ENCODE data around the gene FOXP1.
A peak's percentile ranks its signal among the peaks of the same experiment; 100 is the strongest.

FOXP1 gene

DNA sequence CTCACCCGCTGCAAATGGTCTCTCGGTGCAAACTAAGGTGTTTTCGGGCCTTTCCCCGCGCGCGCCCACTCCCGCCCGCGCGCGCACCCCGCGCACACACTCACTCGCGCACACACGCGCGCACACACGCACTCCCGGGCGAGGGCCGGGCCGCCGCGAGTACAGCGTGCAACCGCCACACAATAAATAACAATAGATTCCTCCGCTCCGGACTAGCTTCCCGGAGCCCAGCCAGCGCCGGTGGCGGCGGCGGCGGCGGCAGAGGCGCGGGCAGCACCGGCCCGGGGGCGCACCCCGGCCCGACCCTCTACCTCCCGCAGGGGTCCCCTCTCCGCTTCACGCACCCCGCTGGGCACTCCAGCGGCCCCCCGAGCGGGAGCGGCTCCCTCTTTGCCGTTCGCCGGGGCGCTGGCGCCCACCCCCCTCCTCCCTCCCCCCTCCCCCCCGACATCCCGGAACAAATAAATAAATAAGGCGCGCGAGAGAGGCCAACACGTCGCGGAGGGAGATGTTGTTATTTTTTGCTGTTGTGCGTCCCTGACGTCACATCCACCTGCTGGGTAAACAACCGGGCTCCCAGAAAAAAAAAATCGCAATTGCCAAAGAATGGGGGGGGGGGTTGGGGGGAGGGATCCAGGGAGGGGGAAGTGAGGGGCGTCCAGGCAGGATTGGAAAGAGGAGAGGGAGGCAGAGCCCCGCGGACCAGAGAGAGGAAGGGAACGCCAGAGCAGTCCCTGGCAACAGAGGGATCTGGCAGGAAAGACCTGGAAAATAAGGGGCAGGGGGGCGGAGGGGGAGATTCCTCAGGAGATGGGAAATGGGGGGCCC, at the start of gene FOXP1:
Gene FOXP1, minus strand, starts transcription at position 163 of the 828 bp plus-strand sequence. CDS start 385,347 bp downstream, outside the sequence.
- peak; percentile 91 for DNase-seq

DNA sequence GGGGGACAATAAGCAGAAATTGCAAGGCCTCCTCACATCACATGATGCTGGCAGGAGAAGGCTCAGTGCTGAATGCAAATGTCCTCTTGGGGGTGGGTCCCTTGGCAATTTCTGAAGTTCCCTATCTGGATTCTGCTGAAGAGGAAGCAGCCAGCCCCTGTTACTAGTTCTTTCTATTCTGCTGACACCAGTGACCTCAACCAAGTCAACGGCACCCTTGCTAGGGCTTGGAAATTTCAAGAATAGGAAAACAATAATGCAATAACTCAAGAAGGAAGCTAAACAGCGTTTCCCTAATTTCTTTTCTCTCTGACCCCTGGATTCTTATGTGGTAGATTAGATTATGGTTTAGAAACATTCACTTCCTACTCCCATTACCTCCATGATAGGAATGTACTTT, 46.2 kb upstream of the FOXP1 start:
- peak; percentile 6 for DNase-seq

DNA sequence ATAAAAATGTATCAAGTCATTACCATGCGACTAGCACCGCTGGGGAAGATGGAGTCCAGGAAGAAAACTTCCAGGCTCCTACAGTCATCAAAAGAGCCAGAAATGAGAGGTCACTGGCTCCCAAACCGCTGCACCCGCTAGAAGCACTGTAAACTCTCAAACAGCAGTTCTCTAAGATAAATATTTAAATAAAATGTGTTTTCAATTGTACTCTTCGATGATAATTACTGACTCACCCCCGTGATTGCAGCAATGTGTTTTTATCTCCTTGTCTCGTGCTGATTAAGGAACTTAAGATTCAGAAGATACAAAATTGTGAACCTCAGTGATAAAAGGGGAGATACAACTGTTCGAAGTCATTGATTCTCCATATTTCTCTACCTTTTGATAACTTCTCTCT, 45.8 kb upstream of the FOXP1 start:
- DNase-seq, result peak; percentile 3

DNA sequence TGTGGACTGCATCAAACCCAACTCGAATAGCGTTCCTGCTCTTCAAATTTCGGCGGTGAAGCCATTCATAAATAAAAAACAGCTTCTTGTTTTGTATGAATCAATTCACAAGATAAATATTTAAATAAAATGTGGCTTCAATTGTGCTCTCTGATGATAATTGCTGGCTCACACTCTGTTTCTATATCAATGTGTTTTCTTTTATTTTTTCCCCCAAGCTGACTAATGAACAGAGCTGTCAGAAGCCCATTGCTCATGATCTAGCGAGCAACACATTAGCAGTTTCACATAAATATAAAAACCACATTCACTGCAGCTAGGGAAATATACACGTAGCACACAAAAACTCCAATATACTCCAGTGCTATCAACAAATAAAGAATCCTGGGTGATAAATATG, 45.0 kb upstream of the FOXP1 start:
- DNase-seq, result peak; percentile 5

DNA sequence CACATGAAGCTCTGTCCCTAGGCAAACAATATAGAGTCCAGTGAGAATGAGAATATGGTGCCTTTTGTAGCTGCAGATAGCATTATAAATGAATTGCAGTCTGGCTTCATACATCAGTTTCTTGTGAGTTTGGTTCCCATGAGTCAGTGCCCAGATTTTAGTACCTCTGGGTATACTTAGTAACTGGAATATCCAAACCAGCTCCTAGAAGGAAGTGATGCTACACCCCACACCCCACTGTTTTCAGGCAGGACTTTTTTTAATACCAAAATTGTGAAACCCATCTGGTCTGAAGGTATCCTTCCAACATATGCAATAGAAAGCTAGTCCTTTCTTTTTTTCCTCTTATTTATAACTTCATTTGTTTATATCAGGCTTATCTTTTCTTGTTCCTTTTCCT, 42.1 kb upstream of the FOXP1 start:
- DNase-seq, result no peak

DNA sequence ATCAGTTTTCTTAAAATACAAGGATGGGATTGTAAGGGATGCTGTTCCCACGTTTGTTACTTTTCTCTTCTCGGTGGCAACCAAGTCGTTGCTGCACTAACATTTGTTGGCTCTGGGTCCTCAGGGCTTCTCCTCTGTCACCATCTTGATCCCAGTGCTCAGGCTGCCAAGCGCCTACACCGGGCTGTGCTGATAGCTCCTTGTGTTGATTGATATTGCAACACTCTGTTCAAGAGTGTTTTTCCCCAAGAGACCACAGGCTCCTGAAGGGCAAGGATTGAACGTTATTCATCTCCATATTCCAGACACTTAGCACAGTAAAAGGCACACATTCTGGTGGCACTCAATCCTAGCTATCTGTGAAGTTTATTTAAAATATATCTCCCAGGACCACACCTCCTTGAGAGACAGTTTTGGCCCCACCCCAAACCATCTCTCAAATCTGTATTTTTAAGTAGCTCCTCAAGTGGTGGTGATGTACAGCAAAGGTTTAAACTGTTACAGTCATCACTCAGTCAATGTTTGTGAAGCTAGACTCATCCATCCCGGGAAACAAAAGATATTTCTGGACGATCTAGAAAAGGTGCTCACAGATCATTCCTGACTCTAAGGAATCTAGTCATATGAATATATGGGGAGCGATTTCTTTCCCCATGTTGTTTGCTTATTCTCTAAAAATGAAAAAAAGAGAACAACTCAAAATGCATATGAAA, 38.5 kb upstream of the FOXP1 start:
- peak; percentile 33 for DNase-seq

DNA sequence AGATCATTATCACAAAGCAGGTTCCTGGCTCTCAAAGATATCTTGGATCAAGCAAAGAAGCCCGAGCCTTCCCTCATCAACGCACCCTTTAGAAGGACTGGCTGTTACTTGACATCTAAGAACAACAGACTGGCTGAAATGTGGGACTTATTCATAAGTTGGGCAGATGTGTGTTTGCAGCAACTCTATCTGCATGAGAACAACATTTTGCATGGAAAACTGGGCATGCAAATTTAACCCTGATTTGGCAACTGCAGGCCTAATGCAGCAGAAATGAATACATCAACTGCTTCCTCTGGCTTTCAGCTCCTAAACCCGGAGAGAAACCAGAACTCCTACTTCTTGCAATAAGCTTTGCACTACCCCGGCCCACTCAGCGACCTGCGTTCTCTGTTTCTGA, 35.0 kb upstream of the FOXP1 start:
- DNase-seq, result no peak

DNA sequence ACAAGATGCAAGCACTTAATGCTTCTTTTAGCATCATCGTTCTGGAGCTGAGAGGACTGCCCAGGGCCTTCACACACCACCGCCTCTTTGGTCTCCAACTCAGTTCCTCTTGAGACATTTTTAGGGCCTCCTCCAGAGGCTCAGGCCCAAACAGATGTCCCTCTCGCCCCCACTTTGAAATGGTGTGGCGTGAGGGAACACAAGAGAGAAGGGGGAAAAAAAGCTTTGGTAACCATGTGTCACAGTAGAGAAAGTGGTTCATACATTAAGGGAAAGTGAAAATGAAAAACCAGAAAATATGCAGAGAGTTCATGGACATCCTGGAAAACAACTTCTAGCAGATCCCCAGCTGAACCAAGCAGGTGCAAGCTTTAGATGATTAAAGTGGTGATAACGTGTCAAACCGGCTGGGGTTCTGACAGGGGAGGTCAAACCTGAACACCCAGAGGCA, 33.1 kb upstream of the FOXP1 start:
- no peak for DNase-seq

DNA sequence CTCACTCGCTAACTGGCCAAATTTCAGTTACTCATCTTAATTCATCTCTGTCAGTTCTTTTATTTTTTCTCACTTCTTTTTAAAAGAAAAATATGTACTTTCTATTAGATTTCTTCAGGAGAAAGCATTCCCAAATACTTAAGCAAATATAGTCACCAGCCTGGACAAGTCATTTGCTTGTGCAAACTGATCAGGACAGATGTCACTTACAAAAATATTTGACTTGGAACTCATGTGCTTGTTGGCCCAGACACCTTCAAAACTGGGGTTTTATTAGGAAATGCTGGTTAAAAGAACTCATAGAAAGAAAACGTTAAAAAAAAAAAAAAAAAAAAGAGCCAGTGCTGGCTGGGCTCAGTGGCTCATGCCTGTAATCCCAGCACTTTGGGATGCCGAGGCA, 31.3 kb upstream of the FOXP1 start:
- DNase-seq, result peak; percentile 10

DNA sequence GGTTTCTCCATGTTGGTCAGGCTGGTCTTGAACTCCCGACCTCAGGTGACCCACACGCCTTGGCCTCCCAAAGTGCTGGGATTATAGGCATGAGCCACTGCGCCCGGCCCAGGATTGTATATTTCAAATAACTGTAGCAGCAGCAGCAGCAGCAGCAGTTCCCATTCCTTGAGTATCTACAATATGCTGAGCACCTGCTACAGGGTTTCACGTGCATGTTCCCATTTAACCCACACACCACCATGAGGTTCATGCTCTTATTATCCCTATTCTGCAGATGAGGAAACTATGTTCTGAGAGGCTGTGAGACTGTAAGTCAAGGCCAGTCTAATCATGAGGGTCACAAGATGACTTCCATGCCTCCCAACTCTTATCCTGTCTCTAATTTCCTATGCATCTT, 30.9 kb upstream of the FOXP1 start:
- peak; percentile 10 for DNase-seq

DNA sequence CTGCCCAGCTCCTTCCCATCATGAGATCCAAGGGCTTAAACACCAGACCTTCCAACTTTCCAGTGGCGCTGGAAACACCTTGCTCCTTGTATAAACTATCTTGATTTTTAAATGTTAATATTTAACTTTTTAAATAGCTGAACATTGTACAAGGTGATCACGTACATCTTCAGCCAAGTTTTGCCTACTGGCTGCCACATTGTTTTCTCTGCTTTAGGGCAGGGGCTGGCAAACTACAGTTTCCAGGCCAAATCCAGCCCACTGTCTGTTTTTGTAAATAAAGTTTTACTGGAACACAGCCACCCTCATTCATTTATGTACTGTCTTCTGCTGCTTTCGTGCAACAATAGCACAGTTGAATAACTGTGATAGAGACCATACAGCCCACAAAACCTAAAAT, 27.6 kb upstream of the FOXP1 start:
- no peak for DNase-seq

DNA sequence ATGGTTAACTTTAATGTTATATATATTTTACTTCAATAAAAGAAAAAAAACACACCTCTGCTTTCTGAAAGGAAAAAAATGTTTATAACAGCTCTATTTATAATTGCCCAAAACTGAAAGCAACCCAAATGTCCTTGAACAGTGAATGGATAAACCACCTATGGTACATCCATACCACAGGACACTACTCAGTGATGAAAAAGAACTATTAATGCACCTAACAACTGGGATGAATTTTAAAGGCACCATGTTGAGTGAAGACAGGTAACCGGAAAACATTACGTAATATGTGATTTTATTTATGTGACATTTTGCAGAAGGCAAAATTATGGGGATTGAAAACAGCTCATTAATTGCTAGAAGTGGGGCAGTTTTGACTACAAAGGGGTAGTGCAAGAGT, 23.8 kb upstream of the FOXP1 start:
- no peak for DNase-seq

DNA sequence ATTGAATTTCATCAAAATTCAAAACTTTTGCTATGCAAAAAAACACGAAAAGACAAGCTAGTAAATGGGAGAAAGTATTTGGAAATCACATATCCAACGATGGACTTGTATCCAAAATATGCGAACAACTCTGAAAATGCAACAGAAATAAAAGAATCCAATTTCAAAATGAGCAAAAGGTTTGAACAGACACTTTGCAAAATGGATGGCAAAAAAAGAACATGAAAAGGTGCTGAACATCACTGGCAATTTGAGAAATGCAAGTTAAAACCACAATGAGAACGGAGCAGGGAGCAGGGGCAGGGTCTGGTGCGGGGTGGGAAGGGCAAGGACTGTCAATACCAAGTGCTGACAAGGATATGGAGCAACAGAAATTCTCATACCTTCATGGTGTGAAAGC, 23.1 kb upstream of the FOXP1 start:
- DNase-seq, result no peak

DNA sequence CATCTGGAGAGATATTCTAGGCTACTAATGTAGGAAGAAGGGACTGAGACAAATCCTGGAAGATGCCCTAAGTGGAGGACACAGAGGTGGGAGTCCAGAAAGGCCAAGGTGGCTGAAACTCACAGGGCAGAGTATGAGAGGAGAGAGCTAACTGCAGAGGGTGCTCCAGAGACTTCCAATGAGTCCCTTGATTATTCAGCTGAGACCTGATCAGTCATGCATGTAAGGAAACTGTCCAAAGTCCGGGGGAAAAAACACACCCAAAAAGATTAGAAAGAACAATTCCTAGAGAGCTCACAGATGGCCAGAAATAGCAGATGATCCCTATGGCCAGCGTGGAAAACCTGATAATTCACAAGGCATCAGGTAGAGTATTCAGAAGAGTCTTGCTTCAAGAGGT, 18.7 kb upstream of the FOXP1 start:
- DNase-seq, result no peak

DNA sequence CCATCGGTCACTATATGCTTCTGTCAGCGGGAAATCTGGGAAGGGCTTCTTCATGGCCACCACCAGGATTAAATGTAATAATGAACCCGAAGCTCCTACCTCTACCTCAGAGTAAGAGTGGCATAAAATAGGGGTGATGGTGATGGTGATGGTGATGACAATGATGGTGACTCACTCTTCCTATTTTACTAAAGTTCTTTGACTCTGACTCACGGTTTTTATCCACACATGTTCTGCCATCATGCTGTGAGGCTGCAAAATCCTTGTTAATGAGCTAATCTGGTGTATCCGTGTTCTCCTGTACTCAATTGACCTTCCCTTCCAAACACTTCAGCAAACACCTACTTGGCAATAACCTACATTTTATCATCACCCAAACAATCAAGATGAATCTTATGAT, 18.3 kb upstream of the FOXP1 start:
- no peak for DNase-seq

DNA sequence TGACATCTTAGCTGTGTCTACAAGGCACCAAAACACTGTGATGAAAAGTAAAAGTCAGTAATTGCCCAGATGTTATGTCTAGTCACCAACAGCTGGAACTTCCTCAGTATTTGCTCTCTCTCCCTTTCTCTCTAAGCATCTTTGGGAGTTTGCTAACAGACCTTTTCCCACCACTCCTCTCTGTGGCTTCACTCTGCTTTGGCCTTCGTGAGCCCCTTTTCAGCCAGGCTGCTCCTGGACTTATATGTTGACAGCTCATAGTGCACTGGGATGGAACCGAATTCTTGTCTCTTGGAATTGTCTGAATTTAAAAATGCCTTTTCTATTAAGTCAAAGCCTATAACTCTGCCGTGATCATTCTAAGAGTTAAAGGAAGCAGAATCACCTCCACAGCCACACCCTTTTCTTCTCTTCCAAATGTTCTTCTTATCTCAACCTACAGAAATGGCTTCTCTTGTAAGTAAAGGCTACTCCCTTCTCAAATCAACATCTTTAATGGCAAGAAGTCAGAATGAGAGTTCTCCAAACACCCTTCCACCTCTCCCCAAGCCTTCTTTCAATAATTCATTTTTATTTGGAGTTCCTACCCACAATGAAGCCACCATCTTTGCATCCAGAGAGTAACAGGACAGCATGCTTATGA, 17.2 kb upstream of the FOXP1 start:
- DNase-seq, result no peak

DNA sequence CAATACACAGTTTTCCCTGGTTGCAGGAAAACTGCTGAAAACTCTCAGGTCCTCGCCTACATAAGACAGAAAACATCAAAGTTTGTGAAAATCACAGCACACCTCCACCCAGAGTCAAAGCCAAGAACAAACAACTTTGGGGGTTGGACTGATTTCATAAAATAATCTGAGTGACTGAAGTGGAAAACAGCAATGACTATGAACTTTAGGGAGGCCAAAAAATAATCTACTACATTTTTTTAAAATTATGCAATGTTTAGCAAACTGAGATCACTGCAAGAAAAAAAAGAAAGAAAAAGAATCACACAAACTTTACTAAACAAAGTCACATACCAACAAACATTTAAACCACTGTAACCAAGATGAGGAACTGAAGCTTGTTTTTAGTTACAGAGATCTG, 15.9 kb upstream of the FOXP1 start:
- DNase-seq, result no peak

DNA sequence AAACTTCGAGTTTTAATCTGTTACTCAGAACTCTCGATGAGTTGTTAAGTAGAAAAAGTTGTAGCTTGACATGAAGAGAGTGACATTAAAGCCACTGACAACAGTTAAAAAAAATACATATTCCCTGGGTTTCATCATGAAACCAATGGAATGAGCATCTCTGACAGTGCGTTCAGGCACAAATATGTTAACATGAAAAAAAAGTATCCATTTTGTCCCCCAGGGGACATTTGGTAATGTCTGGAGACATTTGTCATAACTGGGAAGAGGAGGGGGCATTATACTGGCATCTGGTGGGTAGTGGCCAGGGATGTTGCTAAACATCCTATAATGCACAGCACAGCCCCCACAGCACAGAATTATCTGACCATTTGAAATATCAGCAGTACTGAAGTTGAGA, 14.8 kb upstream of the FOXP1 start:
- no peak for DNase-seq

DNA sequence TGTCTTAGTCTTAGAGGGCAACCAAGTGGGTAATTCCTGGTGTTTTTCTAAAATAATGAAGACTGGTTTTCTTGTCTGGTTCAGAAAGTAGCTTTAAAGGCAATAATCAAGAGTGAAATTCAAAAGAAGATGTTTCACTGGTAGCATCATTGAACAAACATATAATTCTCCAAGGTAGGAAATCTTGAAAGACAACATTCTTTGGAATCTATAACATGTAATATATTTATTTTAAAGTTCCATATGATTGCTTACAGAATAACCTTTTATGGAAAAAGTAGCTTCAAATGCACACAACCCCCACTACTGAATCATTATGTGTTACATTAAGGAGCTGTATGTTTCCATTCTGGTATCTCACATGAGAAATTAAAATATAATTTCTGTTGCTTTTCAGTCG, 13.8 kb upstream of the FOXP1 start:
- DNase-seq, result no peak

DNA sequence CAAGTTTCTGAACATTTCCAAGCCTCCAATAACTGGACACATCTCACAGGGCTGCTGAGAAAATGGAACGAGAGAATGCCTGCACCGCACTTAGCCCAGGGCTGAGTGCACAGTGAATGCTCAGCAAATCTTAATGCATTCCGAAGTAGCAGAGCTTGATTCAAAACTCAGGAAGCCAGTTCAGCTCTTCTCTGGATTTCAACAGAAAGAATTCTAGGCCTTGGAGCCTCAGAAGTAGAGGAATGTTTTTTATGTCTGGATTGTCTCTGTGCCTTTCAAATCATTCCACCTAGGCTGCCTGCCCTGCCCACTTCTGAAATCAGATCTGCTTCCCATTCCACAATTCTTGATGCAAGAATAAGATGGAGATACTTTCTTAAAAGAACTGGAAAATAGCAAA, 9.6 kb upstream of the FOXP1 start:
- DNase-seq, result no peak

DNA sequence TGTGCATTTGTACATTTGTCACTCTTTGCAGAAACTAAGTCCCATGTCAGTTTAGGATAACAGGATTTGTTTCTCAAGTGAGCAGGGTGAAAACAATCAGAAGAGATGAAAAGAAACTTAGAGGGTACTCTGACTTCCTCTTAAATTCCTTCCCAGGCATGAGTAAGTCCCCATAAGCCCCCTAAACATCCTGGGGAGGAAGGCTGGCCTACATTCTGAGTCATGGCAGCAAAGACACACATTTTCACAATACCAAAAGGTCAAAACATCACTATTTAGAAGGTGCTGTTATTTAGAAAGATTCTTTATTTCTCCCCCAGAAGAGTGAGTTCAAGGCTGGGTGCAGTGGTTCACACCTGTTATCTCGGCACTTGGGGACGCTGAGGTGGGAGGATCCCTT, 7.6 kb upstream of the FOXP1 start:
- no peak for DNase-seq

DNA sequence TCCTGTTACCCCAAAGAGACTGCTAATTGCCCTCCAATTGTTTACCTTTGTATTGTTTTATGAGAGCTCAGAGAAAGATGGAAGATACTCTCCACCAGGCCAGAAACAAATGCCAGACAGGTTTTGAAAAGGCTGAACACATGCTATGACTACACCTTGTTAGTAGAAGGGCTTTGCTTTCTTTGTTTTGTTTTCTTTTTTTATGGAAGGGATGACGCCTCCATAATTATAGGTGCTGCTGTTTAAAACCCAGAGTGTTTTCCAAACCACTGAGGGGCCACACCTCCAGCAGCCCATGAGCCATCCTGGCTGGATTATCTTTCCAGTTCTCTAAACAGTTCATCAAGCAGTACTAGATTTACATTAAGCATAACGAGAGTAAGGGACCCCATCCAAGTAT, 5.6 kb upstream of the FOXP1 start:
- DNase-seq, result peak; percentile 95

DNA sequence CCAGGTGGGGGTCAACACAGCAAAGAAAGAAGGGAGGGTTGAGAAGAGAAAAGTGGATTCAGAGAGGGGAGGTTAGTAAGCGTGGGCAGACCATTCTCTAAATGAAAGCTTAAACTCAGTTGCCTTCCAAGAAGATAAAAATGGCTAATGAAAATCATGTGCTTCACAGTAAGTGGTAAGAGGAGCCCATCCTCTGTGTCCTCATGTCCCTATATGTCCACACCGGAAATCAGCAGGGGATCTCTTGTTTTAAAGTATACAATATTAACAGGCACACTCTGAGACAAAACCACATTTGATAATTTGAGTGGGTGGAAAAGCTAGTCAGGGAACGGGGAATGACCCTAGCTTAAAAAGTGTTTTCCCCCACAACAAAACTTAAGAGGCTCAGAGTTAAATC, 4.4 kb upstream of the FOXP1 start:
- DNase-seq, result peak; percentile 29

DNA sequence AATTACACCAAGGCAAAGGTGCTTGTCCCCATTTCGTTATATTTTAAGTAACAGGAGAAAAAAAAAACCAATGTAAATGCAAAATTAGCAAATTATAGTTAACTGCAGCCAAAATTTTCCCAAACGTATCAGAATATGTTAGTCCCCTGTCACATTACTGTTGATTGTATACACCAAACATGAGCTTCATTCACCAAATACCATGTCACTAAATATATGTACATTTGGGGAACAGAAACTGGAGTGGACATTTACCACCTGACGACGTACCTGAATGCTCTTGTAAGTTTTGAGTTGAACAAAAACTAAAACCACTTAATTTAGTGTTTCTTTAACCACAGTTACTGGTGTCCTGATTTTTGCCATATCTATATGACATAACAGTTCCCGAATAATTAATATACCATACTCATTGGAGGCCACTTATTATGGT, 3.3 kb upstream of the FOXP1 start:
- no peak for DNase-seq

Measured in NCI-H69 (cell line).